Activated T-helper 2 cell treated with anti-CD3 and anti-CD28 coated beads, Interferon-gamma antibody, Interleukin-2, Interleukin-4, amounts not matched to agents 10 μg/mL and 5 μg/mL and 100 μg/mL, durations not matched to agents 14 hours and 24 hours and 36 hours (primary cell): Measurements from ENCODE around the gene C17orf107. TPM values are rescaled to one million over a fixed set of nuclear protein-coding genes. Genes with fewer than 3 reads are reported as not detected.
A peak's percentile ranks its signal among the peaks of the same experiment; 100 is the strongest.
"Not testable (repeated sequence)": the region's sequence is repeated elsewhere in the genome, so short reads cannot be mapped to it uniquely, and the experiment has no call there.

ENCODE experiments used
- DNase-seq: peaks from one replicate; pipeline ENCODE4 v3.0.0; 2021; ENCODE audit warnings: low spot score
- H3K27ac Mint-ChIP-seq: one replicate; pipeline ENCODE4 v1.8.0; 2021; ENCODE audit warnings: mixed read lengths
- H3K27me3 Mint-ChIP-seq: one replicate; pipeline ENCODE4 v1.8.0; 2021; ENCODE audit warnings: low read depth, mixed read lengths
- H3K36me3 Mint-ChIP-seq: one replicate; pipeline ENCODE4 v1.8.0; 2021; ENCODE audit warnings: low read depth, mixed read lengths
- H3K4me1 Mint-ChIP-seq: one replicate; pipeline ENCODE4 v1.8.0; 2021; ENCODE audit warnings: low read depth, mixed read lengths
- H3K4me3 Mint-ChIP-seq: one replicate; pipeline ENCODE4 v1.8.0; 2021; ENCODE audit warnings: low read depth, mild to moderate bottlenecking, moderate library complexity, mixed read lengths
- H3K9me3 Mint-ChIP-seq: one replicate; pipeline ENCODE4 v1.8.0; 2021; ENCODE audit warnings: mixed read lengths
- intact Hi-C: fragments of 100-400 bp; cut with micrococcal nuclease; formaldehyde crosslinking; loops from one replicate; pipeline ENCODE4 v1.15.1; 2023
- total RNA-seq: library from RNA; stranded (reverse); gene quantifications from 2 replicates; pipeline ENCODE4 v1.2.3, GENCODE V29; 2022

Gene C17orf107
- total RNA-seq, result 0.76 and 1.3 TPM in 2 replicates

DNA sequence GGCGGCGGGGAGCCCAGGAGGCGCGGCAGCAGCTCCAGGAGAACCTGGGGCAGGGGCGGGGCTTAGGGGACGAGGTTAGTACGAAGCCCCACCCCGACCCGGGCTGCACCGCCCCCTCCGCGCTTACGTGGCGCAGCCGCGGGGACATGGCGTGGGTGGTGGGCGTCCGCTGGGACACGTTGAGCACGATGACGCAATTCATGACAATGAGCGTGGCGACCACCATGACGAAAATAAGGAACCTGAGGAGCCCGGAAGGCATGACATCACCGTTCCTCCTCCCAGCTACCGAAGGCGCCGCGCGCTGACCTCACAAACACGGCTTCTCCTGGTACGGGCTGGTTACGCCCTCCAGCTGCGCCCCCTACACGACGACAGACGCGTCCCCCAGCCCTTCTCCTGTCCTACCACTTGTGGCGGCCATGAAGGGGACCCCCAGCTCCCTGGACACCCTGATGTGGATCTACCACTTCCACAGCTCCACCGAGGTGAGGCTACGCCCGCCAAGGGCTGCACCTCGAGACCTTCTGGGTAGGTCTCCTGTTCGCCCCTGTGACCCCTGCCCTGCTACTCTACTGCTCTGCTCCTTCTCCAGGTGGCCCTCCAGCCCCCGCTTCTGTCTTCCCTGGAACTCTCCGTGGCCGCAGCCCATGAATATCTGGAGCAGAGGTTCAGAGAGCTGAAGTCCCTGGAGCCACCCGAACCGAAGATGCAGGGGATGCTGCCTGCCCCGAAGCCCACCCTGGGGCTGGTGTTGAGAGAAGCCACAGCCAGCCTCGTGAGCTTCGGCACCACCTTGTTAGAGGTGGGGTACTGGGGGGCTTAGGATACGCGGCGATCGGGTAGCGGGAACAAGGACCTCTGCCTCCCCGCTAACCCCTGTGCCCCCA lies at the start of gene C17orf107:
TSS of gene C17orf107 (plus strand) at position 196 of the 890 bp plus-strand sequence. CDS start at position 423, 227 bp downstream.
- DNase-seq, result peak; percentile 79
- intact Hi-C loops, result loop anchor here (10.0 kb wide), 1 partner anchor 195 kb away; the partner anchor contains the start of gene PELP1
- Mint-ChIP-seq H3K36me3 (peaks cover 22% of the 10 kb centered on the region), H3K27ac (peak within 1 kb of the TSS; percentile 87), H3K9me3 (no peaks in the 10 kb centered on the region), H3K4me1 (peaks cover 25% of the 10 kb centered on the region), H3K4me3 (peak within 1 kb of the TSS; percentile 82), H3K27me3 (peaks cover 2% of the 10 kb centered on the region)

DNA sequence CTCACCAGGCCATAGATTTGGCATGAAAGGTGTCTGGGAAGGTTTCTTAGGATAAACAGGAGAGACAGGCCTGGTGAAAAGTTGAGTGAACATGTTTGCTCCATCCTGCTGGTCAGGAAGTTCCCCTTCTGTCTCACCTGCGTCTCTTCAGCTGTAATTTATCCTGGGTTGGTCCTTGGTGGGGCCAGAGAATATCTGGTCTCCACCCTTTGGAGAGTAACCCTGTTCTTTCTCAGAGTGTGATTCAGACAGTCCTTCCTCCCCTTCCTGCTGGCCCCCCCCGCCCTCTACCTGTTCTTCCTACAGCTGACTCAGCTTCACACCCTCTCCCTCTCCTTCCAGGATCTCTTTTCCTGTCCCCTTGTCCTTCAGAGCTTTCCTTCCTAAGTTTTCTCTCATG lies 49.1 kb upstream of the C17orf107 start:
- intact Hi-C loops, result no loop called here
- Mint-ChIP-seq H3K36me3 (peaks cover 15% of the 10 kb centered on the region), H3K27ac (no peak overlapping the region), H3K4me3 (no peak overlapping the region), H3K27me3 (no peaks in the 10 kb centered on the region), H3K9me3 (peaks cover 7% of the 10 kb centered on the region), H3K4me1 (peaks cover 10% of the 10 kb centered on the region)
- DNase-seq, result no peak

DNA sequence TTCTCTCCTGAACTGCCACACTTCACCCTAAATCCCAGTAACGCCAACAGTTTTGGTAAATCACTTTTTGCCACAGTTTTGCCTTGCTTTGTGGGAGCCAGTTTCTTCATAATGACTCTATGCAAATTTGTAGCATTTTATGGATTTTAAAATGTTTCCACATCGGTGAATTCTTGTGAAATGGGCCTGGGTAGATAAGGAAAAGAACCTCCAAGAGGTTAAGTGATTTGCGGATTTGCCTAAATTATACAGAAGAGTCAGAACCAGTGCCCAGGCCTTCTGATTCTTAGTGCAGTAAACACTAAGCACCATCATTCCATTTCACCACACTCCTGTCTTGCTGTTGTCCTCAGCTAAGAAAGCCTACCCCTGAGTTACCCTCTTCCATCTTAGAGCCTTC lies 48.3 kb upstream of the C17orf107 start:
- Mint-ChIP-seq H3K4me3 (no peak overlapping the region), H3K27ac (no peak overlapping the region), H3K9me3 (peaks cover 7% of the 10 kb centered on the region), H3K4me1 (peaks cover 10% of the 10 kb centered on the region), H3K27me3 (no peaks in the 10 kb centered on the region), H3K36me3 (peaks cover 17% of the 10 kb centered on the region)
- intact Hi-C loops, result no loop called here
- DNase-seq, result no peak

GRCh38 chr17:4852567-4853207 lies 46.6 kb upstream of the C17orf107 start:
- H3K4me1 Mint-ChIP-seq, result peaks cover 11% of the 10 kb centered on the region
- H3K27ac Mint-ChIP-seq, result peak overlapping the region; percentile 21
- no peaks in the 10 kb centered on the region for H3K27me3 Mint-ChIP-seq
- peaks cover 28% of the 10 kb centered on the region for H3K36me3 Mint-ChIP-seq
- H3K4me3 Mint-ChIP-seq, result no peak overlapping the region
- no peak for DNase-seq
- peaks cover 7% of the 10 kb centered on the region for H3K9me3 Mint-ChIP-seq
- intact Hi-C loops, result no loop called here

GRCh38 chr17:4853208-4853671 lies 46.1 kb upstream of the C17orf107 start:
- intact Hi-C loops, result no loop called here
- peaks cover 14% of the 10 kb centered on the region for H3K4me1 Mint-ChIP-seq
- H3K27ac Mint-ChIP-seq, result no peak overlapping the region
- H3K27me3 Mint-ChIP-seq, result no peaks in the 10 kb centered on the region
- no peak for DNase-seq
- peaks cover 28% of the 10 kb centered on the region for H3K36me3 Mint-ChIP-seq
- no peak overlapping the region for H3K4me3 Mint-ChIP-seq
- H3K9me3 Mint-ChIP-seq, result peaks cover 7% of the 10 kb centered on the region

DNA sequence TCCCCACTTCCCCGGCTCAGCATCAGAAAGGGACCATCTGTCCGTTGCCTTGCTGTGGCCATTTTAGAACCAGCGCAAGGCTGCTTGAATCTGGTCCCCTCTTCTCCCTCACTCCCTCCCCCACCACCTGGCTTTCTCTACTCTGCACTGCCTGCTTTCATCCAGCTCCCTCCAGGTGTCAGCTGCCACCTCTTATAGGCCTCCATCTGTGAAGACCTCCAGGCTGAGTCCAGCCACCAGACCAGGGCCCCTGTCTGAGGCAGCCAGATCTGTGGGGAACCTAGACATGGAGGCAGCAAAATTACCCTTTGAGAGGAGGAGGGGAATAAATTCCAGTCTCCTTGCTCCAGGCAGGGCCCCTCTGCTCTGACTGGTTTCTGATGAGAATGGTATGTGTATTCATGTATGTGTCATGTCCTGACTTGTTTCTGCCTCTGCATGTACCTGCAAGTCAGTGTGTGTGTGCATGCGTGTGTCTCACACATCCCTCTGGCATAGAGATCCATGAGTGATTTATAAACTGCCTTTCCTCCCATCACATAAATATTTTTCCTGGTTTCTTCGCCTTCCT lies 45.1 kb upstream of the C17orf107 start:
- intact Hi-C loops, result no loop called here
- H3K4me1 Mint-ChIP-seq, result peaks cover 15% of the 10 kb centered on the region
- DNase-seq, result no peak

DNA sequence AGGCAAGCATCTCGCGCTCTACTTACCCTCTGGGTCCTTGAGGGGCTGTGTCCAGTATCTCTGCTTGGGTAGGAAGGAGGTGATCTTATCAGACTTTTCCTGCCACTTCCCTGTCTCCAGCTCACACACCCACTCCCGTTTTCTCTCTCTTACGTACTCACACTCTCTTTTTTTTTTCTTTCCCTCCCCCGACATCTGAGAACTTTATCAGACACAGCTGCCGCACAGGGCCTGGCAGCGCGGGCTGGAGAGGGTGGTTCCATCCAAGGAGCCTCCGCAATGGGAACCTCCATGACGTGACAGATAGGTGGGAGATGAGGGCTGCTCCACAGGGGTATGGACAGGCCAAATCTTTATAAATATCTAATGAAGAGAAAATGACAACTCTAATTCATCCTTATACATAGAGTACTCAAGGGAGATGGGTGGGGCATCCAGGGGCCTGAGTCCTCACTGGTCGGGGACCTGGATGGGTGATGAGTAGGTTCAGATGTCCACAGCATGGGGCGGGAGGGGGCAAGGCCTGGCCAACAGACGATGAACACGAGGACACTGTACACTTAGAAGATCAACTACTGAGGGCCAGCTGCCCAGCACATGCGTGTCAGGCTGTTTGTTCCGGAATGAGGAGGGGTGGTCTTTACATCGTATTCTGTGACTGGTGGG lies 42.9 kb upstream of the C17orf107 start:
- Mint-ChIP-seq H3K4me1 (peaks cover 9% of the 10 kb centered on the region), H3K27ac (no peak overlapping the region), H3K9me3 (peaks cover 7% of the 10 kb centered on the region), H3K36me3 (peaks cover 28% of the 10 kb centered on the region), H3K27me3 (no peaks in the 10 kb centered on the region), H3K4me3 (no peak overlapping the region)
- intact Hi-C loops, result no loop called here
- no peak for DNase-seq

More for the DNA sequence above, 45.1 kb upstream of the C17orf107 start:
- no peak overlapping the region for H3K4me3 Mint-ChIP-seq
- H3K9me3 Mint-ChIP-seq, result peaks cover 7% of the 10 kb centered on the region
- no peak overlapping the region for H3K27ac Mint-ChIP-seq
- no peaks in the 10 kb centered on the region for H3K27me3 Mint-ChIP-seq
- H3K36me3 Mint-ChIP-seq, result peaks cover 28% of the 10 kb centered on the region

GRCh38 chr17:4856937-4857314 lies 42.4 kb upstream of the C17orf107 start:
- Mint-ChIP-seq H3K9me3 (peaks cover 6% of the 10 kb centered on the region), H3K36me3 (peaks cover 27% of the 10 kb centered on the region), H3K4me1 (peaks cover 9% of the 10 kb centered on the region), H3K27me3 (no peaks in the 10 kb centered on the region), H3K27ac (no peak overlapping the region), H3K4me3 (no peak overlapping the region)
- intact Hi-C loops, result no loop called here
- DNase-seq, result no peak

DNA sequence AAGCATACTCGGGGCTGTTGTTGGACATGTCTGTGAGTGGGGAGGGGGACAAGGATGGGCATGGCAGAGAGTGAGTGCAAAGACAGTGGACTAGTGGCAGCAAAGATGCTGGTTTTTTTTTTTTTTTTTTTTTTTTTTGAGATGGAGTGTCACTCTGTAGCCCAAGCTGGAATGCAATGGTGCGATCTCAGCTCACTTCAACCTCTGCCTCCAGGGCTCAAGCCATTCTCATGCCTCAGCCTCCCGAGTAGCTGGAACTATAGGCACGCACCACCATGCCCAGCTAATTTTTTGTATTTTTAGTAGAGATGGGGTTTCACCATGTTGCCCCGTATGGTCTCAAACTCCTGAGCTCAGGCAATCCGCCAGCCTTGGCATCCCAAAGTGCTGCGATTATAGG lies 42.0 kb upstream of the C17orf107 start:
- H3K36me3 Mint-ChIP-seq, result peaks cover 23% of the 10 kb centered on the region
- H3K9me3 Mint-ChIP-seq, H3K27me3 Mint-ChIP-seq, H3K27ac Mint-ChIP-seq, DNase-seq, H3K4me3 Mint-ChIP-seq, intact Hi-C loops, H3K4me1 Mint-ChIP-seq: not testable (repeated sequence)

GRCh38 chr17:4858068-4858881 lies 41.1 kb upstream of the C17orf107 start:
- H3K27ac Mint-ChIP-seq, result no peak overlapping the region
- H3K9me3 Mint-ChIP-seq, result no peaks in the 10 kb centered on the region
- H3K27me3 Mint-ChIP-seq, result no peaks in the 10 kb centered on the region
- peaks cover 21% of the 10 kb centered on the region for H3K36me3 Mint-ChIP-seq
- DNase-seq, result no peak
- peaks cover 5% of the 10 kb centered on the region for H3K4me1 Mint-ChIP-seq
- no peak overlapping the region for H3K4me3 Mint-ChIP-seq
- intact Hi-C loops, result no loop called here

GRCh38 chr17:4858882-4859260 lies 40.5 kb upstream of the C17orf107 start:
- H3K9me3 Mint-ChIP-seq, result no peaks in the 10 kb centered on the region
- H3K36me3 Mint-ChIP-seq, result peaks cover 20% of the 10 kb centered on the region
- intact Hi-C loops, result no loop called here
- no peak for DNase-seq
- H3K27ac Mint-ChIP-seq, result no peak overlapping the region
- peaks cover 5% of the 10 kb centered on the region for H3K4me1 Mint-ChIP-seq
- no peak overlapping the region for H3K4me3 Mint-ChIP-seq
- H3K27me3 Mint-ChIP-seq, result no peaks in the 10 kb centered on the region
